ENCODE data around the gene DIAPH2.

GRCh38 chrX:97628807-97629596, 944.4 kb downstream of the DIAPH2 start:
- no peak for TF ChIP-seq CTCF (IDR thresholded peaks at IDR 0.05; ENCODE audit: low read depth, low read length)
- TF ChIP-seq POLR2A (IDR thresholded peaks at IDR 0.05; ENCODE audit: extremely low read depth, insufficient read length), result no peak
- no peak for TF ChIP-seq MAX (IDR thresholded peaks at IDR 0.05; ENCODE audit: low read depth, low read length)
- TF ChIP-seq MYC (IDR thresholded peaks at IDR 0.05; ENCODE audit: low read depth, low read length), result no peak

All from NB4 (cell line).